HG02852 (cell line): ENCODE measurements around the gene MOK.
A peak's percentile ranks its signal among the peaks of the same experiment; 100 is the strongest.
"Not testable (repeated sequence)": the region's sequence is repeated elsewhere in the genome, so short reads cannot be mapped to it uniquely, and the experiment has no call there.

Experiments used
- ATAC-seq: cut with Tn5 transposase; IDR thresholded peaks from one replicate; pipeline ENCODE4 v1.9.1; 2021; ENCODE audit warnings: mild to moderate bottlenecking, moderate library complexity; ENCODE audit not compliant: unreplicated experiment

Gene MOK

DNA sequence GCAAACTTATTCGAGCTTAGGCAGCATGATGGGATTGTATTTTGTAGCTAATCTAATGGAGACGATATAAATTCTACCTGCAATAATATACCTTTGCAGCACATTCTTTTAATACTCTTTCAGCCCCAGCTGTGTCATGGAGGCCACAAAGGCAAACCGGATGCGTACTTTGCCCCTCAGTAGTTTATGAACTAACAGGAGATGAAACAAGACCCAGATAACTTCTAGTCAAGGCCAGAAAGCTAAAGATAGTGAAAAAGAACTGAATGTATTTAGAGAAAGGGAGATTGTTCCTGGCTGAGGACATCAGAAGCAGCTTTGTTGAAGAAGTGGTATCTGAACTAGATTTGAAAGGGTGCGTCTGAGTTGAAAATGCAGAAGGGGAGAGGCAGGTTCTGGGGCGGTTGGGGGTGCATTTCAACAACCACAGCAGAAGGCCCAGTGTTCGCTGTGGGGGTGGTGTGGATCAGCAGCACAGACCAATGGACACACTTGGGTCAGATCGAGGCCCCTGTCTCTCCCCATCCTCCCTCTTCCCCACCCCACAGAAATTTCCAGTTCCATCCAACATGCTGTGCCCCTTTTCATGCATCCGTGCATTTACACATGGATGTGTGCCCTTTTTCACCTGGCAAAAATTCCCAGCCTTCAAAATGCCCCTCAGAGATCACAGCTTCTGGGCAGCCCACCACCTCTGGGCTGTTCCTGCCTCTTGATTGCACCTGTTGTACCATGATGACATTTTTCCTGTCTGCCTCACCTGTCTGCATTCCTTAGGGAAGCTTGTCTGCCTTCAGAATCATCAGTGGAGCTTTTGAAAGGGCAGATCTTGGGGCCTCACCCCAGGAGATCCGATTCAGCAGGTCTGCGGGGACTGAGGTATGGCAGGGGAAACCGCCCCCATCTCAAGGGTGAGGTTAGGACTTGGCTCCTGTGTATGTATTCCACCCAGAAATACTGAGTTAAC lies 16.8 kb upstream of the MOK start:
- ATAC-seq, result no peak

DNA sequence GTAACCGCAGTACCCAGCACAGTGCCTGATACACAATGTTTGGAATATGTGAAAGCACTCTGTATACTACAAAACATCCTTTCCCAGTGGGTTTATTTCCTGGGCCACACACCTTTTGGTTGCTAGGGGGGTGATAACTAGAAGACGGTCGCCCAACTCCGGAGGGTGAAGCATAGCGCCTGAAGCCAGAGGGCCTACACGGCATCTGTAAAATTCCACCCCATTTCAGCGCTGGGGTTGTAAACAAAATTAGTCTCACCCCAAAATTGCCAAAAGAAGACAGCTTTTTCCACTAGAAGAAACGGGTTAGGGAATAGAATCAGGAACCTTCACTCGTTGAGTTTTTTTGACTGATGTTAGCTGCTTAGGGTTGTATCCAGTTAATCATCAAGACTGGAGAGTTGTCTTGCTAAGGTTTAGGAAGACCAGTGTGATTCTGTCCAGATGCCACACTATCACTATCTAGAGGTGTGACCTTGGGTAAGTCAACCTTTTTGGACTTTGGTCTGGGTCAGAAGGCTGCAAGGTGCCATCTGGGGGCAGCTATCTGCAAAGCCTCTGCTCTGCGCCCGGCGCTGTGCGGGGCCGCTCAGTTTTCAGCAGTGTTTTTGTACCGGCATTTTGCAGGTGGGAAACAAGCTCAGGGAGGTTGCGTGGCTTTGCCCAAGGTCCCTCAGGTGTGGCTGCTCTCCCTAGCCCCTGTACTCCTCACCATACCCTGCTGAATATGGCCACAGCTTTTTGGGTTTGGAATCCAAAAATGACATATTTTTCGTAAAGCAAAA lies 15.9 kb upstream of the MOK start:
- ATAC-seq, result no peak

DNA sequence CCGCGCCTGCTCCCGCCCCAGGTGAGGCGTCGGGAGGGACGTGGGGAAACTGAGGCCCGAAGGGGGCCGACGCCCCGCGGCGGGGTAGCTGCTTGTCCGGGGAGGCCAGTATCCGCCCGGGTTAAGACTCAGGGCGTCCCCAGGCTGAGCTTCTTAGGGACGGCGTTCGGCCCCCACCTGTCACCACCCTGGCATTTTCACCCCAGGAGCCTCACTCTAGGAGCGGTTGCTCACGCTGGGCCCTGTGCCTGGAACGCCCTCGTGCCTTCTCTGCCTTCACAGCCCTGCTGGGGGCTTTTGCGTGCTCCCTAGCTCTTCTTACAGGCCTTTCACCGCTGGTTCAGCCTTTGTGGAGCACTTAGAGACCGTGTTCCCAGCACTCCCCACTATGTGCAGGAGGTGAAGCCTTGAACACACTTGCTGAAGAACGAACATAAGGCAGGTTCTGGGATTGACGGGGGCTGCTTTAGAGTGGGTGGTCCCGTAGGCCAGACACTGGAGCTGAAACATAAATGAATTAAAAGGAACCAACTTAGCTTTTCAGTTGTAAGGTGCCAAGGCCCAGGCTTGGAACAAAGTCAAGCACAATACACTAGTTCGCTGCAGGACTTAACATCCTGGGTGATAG lies 15.2 kb upstream of the MOK start:
- peak; percentile 31 for ATAC-seq

DNA sequence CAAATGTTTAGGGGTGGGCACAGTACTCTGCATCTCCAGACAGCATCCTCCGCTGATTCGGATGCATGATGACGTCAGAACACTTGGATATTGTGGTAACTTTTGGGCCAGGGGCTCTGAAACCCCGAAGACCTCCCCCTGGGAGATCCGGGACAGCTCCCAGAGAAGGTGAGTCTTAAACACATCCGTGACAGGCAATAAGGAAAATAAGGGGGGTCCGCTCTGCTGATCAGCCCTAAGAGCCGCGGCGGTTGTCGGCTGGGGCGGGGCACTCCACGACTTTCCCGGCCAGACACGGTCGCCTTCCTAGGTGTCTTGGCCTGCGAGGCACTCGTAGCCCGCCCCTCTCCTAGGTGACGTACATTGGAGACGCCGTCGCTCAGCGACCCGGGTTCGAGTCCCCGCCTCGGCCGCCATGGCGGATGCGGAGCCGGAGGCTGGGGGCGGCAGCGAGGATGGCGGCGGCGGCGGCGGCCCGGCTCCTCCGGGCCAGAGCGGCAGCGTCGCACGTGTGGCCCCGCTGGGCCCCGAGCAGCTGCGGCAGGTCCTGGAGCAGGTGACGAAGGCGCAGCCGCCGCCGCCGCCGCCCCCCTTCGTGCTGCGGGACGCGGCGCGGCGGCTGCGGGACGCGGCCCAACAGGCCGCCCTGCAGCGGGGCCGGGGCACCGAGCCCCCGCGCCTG lies 14.5 kb upstream of the MOK start, which contains the start of gene ZNF839:
Gene ZNF839, plus strand, starts transcription at position 396 of the 682 bp plus-strand sequence. Its CDS starts 20 bp downstream, at position 416.
- peak; percentile 59 for ATAC-seq

DNA sequence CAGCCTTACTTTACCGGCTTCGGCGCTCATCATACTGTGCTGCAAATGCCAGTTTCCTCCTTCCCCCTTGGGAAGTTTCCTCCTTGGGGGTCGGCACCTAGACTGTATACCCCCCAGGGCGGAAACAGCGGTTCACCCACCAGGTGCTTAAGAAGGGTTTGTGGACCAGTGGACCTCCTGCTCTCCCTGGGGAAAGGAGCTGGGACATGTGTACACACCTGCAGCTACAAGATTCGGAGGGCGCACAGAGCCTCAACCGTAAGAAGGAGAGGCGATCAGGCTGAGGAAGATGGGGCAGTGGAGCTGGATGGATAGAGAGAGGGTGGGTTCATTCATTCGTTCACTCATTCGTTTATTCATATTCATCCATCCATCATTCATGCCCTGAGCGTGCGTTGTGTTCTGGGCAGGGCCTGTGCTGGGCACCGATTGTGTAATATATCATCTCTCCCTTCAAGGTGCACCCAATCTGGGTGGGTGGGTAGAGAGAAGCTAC lies 13.9 kb upstream of the MOK start:
- ATAC-seq, result no peak

DNA sequence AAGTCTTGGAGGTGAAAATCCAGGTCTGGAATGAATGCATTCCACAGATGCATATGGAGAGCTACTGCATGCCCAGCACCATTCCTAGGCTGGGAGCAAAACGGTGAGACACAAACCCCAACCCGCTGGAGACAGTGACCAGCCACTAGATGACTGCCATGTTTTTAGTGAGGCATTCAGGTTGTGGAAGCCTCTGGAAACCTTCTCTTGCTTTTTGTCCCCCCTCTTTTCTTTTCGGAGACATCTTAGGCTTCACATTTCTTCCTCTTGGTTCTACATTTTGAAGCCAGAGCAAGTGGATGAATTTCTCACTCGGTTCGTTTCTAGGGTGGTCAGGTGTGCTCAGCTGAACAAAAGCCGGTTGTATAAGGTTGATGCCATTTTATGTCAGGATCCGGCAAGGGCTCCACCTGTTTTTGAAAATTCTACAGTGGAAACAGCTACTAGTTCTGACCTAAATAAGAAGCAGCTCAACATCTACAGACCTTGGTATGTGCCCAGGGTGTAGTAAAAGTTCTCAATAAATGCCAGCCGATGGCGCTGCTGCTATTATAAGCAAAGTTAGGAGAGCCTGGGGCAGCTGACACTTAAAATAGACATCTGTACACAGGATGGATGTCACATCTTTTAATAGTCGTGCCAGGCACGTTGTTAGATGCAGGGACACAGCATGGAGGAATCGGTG lies 12.7 kb upstream of the MOK start:
- no peak for ATAC-seq

DNA sequence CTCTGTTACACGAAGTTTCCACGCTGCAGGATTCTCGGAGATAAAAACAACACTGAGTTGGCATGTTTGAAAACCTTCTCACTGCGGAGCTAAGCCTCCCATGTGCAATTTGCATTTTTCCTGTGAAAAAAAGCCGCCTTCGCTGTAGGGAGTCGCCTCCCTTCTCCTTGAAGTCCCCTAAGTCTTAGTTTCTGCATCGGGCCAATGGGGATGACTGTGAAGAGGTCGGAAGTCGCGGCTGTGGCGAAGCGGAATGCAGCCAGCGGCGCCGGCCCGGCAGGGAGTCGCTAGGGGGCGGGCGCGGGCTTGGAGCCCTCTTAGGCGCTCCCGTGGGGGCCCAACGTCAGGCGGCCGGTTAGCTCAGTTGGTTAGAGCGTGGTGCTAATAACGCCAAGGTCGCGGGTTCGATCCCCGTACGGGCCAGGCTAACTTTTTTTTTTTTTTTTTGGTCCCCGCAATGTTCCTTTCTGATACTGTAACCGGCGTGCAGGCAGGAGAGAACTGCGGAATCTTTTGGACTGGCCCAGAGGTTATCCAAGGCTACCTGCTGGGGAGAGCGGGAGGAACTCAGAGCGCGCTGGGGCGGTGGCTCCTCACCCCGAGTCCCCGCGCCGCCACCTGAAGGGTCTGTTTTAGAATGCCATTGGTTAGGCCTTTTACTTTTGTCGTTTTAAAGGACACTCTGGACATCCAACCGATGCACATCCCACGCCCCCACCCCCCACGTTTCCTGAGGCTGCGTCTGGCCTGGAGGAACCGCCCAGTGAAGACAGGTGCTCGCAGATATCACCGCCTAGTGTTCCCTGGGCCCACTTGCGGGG lies 12.0 kb upstream of the MOK start:
- ATAC-seq, result peak; percentile 48

DNA sequence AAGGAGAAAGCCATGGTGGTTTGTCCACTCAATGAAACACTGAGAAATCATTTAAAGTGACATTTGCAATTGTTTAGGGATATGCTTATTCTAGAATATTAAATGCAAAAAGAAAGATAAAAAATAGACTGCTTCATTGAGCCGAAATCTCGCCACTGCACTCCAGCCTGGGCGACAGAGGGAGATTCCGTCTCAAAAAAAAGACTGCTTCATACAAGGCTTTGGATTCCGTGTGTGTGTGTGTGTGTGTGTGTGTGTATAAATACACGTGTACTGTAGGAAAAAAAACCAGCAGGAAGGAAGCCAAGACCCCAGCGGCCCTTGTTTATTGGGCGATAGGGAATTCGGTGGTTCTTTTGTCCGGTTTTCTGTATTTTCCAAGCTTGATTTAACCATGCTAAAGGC lies 11.4 kb upstream of the MOK start:
- ATAC-seq, result no peak

DNA sequence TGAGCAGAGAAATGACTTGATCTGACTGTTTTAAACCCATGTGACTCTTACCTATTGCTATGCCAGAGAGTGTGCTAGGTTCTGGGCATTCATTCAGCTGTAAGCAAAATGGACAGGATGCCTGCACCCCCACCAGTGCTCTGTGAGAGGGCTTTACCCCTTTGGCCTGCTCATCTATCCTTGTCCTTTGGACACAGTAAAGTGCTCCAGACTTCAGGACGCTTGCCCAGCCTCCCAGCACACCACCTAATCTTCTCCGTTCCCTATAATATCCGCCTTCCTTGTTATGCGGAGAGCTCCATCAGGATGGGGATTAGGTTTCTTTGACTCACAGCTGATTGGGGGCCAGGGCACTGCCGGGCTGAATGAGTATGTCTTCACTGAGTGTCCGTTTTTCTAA lies 10.2 kb upstream of the MOK start:
- ATAC-seq, result no peak

DNA sequence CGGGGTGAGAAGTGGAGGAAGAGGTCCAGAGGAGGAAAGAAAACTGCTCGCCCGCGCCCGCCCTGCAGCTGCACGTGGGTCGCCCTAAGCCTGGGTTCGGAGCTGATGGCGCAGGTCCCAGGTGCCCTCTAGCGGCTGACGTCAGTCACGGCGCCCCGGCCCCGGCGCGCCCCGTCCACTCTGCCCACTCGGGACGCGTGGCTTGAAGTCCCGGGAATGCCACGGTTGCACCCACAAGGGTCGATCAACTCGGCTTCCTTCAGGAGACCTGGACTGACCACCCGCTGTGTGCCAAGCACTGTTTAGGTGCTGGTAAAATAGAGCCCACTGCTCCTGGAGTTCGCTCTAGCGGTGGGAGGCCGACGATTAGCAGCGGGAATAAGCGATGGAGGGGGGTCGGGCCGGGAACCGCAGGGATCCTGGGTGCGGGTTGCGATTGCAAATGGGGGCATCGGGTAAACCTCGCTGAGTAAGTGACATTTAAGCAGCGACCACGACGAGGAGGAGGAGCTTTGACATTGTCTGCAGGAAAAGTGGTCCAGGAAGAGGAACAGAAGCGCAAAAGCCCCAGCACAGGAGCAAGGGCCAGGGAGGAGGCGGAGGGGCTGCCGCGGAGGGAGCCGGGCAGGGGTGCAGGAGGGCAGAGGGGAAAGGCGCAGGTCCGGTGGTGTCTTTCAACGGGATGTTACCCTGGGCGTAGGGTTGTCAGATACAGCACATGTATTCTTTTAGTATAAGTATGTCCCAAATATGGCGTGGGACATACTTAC lies 9.5 kb upstream of the MOK start:
- ATAC-seq, result peak; percentile 60

DNA sequence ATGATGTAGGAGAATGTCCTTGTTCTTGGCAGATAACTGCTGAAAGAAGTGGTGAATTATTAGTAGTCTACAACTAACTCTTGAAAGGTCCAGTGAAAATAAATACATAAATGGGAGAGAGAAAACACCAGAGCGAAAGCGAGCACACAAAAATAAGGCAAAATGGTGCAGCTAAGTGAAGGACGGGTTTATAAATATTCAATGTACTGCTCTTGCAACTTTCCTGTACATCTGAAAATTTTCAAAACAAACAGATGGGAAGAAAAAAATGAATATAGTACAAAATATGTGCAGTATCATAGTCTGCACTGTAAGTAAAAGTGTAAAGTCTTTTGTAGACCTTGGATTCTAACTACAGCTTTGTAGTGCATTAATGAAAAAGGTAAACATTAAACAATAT lies 1.3 kb downstream of the MOK start:
- no peak for ATAC-seq

DNA sequence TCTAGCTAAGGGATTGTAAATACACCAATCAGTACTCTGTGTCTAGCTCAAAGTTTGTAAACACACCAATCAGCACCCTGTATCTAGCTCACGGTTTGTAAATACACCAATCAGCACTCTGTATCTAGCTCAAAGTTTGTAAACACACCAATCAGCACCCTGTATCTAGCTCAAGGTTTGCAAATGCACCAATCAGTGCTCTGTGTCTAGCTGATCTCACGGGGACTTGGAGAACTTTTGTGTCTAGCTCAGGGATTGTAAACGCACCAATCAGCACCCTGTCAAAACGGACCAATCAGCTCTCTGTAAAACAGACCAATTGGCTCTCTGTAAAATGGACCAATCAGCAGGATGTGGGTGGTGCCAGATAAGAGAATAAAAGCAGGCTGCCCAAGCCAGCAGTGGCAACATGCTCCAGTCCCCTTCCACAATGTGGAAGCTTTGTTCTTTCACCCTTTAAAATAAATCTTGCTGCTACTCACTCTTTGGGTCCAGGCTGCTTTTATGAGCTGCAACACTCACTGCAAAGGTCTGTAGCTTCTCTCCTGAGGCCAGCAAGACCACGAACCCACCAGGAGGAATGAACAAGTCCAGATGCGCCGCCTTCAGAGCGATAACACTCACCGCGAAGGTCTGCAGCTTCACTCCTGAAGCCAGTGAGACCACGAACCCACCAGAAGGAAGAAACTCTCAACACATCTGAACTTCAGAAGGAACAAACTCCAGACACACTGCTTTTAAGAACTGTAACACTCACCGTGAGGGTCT lies 6.5 kb downstream of the MOK start:
- ATAC-seq, result not testable (repeated sequence)

DNA sequence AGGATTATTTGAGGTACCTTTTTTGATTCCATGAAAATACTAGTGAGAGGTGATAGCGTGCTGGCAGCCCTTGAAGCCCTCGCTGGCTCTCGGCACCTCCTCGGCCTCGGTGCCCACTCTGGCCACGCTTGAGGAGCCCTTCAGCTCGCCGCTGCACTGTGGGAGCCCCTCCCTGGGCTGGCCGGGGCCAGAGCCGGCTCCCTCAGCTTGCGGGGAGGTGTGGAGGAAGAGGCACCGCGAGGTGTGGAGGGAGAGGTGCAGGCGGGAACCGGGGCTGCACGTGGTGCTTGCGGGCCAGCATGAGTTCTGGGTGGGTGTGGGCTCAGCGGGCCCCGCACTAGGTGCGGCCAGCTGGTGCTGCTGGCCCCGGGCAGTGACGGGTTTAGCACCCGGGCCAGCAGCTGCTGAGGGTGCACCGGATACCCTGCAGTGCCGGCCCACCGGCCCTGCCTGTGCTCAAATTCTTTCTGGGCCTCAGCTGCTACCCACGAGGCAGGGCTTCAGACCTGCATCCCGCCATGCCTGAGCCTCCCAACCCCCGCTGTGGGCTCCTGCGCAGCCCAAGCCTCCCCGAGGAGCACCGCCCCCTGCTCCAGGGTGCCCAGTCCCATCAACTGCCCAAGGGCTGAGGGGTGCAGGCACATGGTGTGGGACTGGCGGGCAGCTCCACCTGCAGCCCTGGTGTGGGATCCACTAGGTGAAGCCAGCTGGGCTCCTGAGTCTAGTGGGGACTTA lies 7.4 kb downstream of the MOK start:
- ATAC-seq, result no peak

DNA sequence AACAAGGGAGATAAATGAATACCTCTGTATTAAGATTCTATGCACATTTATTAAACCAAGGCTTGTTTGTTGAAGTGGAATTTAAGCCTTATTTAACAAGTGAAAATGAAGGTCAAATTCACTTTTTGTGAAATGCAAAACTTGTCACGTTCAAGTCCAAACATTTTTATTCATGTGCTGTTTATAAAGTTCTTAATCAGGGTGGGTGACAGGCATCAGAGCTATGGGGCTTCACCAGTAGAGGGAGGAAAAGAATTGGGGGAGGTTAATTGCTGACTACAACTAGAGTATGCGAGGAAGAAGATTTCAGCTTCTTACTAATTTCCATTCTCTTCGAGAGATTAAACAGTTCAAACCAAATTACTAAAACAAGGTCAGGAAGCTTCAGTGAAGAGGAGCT lies 9.7 kb downstream of the MOK start:
- no peak for ATAC-seq

DNA sequence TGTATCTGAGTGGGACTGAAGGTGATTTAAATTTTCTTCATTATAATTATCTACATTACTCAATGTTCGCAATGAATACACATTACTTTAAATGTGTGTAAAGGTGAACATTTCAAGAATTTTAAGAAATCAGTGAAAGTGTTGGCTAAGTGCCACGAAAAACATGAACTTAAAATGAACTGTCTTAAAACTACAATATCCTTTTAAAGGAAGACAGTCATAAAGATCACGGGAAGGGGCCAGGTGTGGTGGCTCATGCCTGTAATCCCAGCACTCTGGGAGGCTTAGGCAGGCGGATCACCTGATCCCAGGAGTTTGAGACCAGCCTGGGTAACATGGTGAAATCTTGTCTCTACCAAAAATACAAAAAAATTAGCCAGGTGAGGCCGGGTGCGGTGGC lies 11.2 kb downstream of the MOK start:
- ATAC-seq, result no peak

DNA sequence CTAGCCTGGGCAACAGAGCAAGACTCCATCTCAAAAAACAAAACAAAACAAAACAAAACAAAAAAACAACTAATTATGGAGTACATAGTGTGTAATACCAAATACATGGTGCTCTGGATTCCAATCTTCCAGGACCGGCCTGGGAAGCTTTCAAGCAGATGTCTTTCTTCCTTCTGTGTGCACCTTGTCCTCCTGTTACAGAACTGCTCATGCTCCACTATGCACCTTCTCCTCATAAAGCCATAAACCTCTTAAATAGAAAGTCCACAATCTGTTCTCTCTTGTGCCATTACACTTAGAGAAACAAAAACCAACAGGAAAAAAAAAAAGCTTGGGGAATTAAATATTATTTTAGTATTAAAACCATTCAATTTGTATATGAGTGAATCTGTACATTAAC lies 12.5 kb downstream of the MOK start:
- no peak for ATAC-seq

DNA sequence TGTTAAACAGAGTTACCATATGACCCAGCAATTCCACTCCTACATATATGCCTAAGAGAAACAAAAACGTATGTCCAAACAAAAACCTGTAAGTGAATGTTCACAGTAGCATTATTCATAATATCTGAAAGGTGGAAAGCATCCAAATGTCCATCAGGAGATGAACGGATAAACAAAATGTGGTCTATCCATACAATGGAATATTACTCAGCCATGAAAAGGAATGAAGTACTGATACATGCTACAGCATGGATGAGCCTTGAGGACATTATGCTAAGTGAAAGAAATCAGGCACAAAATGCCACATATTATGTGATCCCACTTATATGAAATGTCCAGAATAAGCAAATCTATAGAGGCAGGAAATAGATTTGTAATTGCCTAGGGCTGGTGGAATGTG lies 16.8 kb downstream of the MOK start:
- no peak for ATAC-seq
